ENCODE results near the gene MPDU1. TPM values are rescaled to one million over a fixed set of nuclear protein-coding genes. Genes with fewer than 3 reads are reported as not detected.

The MPDU1 gene
- total and polyA plus RNA-seq, 12 donors = 65.9 to 267 (median 114) TPM

- H3K4me1 ChIP-seq (replicated peaks in 1 of 2) = peaks cover 17% of the 10 kb centered on the region in 2 donors
- H3K27ac ChIP-seq = peak within 1 kb of the TSS; percentile 88 to 99 (median 96)
- peak; percentile 95 to 98 (median 98) for DNase-seq
- peak; percentile 50 to 86 for TF ChIP-seq POLR2A (IDR thresholded peaks at IDR 0.05)
- no peak for TF ChIP-seq CTCF (IDR thresholded peaks at IDR 0.05)
- peak within 1 kb of the TSS; percentile 37 to 99 (median 94) for H3K4me3 ChIP-seq
- WGBS, 4 donors = 0 to 1% (median 0%) methylated on average over 11 to 54 of the region's 54 CpGs
- H3K36me3 ChIP-seq (replicated peaks in 1 of 2) = no peaks in the 10 kb centered on the region
- no peaks in the 10 kb centered on the region for H3K9me3 ChIP-seq (replicated peaks in 1 of 3)
- intact Hi-C loops (cut with DNase I) = no loop called here
- H3K27me3 ChIP-seq = no peaks in the 10 kb centered on the region
Observed at GRCh38 chr17:7627250-7628121, 43.8 kb downstream of the MPDU1 start, which contains the start of gene SAT2. Gene SAT2, minus strand, starts transcription at chr17:7627821. Its CDS starts 186 bp downstream, at chr17:7627635.

GRCh38 chr17:7629939-7630571, 46.4 kb downstream of the MPDU1 start, which contains the start of gene SHBG:
Gene SHBG, plus strand, starts transcription at chr17:7630135. Its CDS starts 38 bp downstream, at chr17:7630173.
- no peak for DNase-seq
- Histone ChIP-seq H3K9me3 (replicated peaks in 1 of 3) (no peaks in the 10 kb centered on the region), H3K4me1 (replicated peaks in 1 of 2) (peaks cover 17% of the 10 kb centered on the region in 2 donors), H3K27ac (no peak within 1 kb of the TSS), H3K4me3 (no peak within 1 kb of the TSS), H3K27me3 (no peaks in the 10 kb centered on the region), H3K36me3 (replicated peaks in 1 of 2) (no peaks in the 10 kb centered on the region)
- TF ChIP-seq POLR2A (IDR thresholded peaks at IDR 0.05) = no peak
- TF ChIP-seq CTCF (IDR thresholded peaks at IDR 0.05) = no peak
- WGBS, 4 donors = 73 to 82% (median 75%) methylated on average over 12 to 13 of the region's 13 CpGs
- intact Hi-C loops (cut with DNase I) = loop anchor here (5.0 to 10.0 kb wide), 3 partner anchors 55 to 155 kb away; partner anchors contain the start of genes TP53 (in 2 of the 2) and WRAP53 (in 2 of the 2)

DNA sequence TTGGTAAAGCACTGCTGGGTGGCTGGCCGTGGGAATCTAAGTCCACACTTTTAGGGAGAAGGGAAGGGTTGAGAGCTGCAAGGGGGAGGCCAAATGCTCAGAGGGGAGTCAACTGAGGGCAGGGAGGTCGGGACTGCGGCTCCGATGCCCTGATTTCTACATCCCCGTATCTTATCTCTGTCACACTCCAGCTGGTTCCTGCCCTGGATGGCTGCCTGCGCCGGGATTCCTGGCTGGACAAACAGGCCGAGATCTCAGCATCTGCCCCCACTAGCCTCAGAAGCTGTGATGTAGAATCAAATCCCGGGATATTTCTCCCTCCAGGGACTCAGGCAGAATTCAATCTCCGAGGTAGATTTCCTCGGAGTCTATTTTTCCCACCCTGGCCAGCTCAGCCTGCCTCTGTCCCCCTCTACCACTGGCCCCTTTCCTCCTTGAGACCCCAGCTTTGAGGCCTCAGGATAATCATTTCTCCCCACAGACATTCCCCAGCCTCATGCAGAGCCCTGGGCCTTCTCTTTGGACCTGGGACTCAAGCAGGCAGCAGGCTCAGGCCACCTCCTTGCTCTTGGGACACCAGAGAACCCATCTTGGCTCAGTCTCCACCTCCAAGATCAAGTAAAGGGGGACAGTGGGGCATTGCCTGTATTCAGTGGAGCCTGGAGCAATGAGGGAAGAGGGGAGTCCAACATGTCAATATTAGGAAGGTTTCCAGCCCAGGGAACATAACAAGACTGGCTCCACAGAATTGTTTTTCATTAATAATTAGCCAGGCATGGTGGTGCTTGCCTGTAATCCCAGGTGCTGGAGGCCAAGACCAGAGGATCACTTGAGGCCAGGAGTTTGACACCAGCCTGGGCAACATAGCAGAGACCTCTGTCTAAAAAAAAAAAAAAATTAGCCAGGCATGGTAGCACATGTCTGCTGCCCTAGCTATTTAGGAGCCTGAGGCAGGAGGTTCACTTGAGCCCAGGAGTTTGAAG, 48.0 kb downstream of the MPDU1 start:
- Histone ChIP-seq H3K9me3 (replicated peaks in 1 of 3) (no peaks in the 10 kb centered on the region), H3K27me3 (no peaks in the 10 kb centered on the region), H3K27ac (no peak overlapping the region), H3K4me1 (replicated peaks in 1 of 2) (peaks cover 8 to 10% of the 10 kb centered on the region in 2 donors), H3K4me3 (no peak overlapping the region), H3K36me3 (replicated peaks in 1 of 2) (no peaks in the 10 kb centered on the region)
- peak in 1 of 7 donors; percentile 41 for DNase-seq
- 59 to 80% (median 71%) methylated on average over 6 to 11 of the region's 11 CpGs for WGBS, 4 donors
- intact Hi-C loops (cut with DNase I) = loop anchor here (5.0 to 10.0 kb wide), 3 partner anchors 53 to 153 kb away; partner anchors contain the start of genes TP53 (in 2 of the 2) and WRAP53 (in 2 of the 2)
- TF ChIP-seq POLR2A (IDR thresholded peaks at IDR 0.05) = no peak
- no peak for TF ChIP-seq CTCF (IDR thresholded peaks at IDR 0.05)

Data from adrenal gland (tissue), 12 donors.